ENCODE data around the gene KCTD20. TPM values are rescaled to one million over a fixed set of nuclear protein-coding genes. Genes with fewer than 3 reads are reported as not detected.
A peak's percentile ranks its signal among the peaks of the same experiment; 100 is the strongest.

The KCTD20 gene
- total RNA-seq, 1 experiment from 2014 or later, result 23.7 TPM

- TSS peak; percentile 19 for BruUV-seq (replicated peaks)
- no peaks in the 10 kb centered on the region for H4K20me1 ChIP-seq (ENCODE audit: insufficient read depth)
- H3K4me2 ChIP-seq (ENCODE audit: low read length), result no peak overlapping the region
- ATAC-seq (no peak), DNase-seq (ENCODE audit: low read depth, low spot score) (no peak)
- RAD21 ChIA-PET (ENCODE audit: low non-redundant PET in 1 of 2, low total read pairs in 2 of 2, uncharacterized antibody in 2 of 2, unreplicated experiment in 2 of 2), result no interaction called here
- no peaks in the 10 kb centered on the region for H3K9me2 ChIP-seq (ENCODE audit: insufficient read depth)
- no peaks in the 10 kb centered on the region for H3K27me3 ChIP-seq (ENCODE audit: insufficient read depth, low read length)
- intact Hi-C loops (cut with micrococcal nuclease), result no loop called here
- no peaks in the 10 kb centered on the region for H3K4me1 ChIP-seq (ENCODE audit: control insufficient read depth in 1 of 2, insufficient read depth in 2 of 2, low read length in 2 of 2)
- POLR2A ChIA-PET, result no interaction called here
- H3K79me2 ChIP-seq (ENCODE audit: insufficient read depth, low read length), result no peaks in the 10 kb centered on the region
- H2AFZ ChIP-seq (ENCODE audit: low read depth, low read length, poor library complexity, severe bottlenecking), result no peak overlapping the region
- H3K4me3 ChIP-seq (replicated peaks in 1 of 2; ENCODE audit: low read depth in 1 of 2, low read length in 2 of 2), result no peak overlapping the region
- no peaks in the 10 kb centered on the region for H3K9me3 ChIP-seq (ENCODE audit: control insufficient read depth in 1 of 2, insufficient read depth in 1 of 2, low read depth in 1 of 2, low read length in 2 of 2)
- CTCF ChIA-PET, result no interaction called here
- H3K9ac ChIP-seq (ENCODE audit: low read length), result no peak overlapping the region
- H3K27ac ChIP-seq (ENCODE audit: low read depth, low read length), result no peak overlapping the region
- no peak for TF ChIP-seq ELF1 (IDR thresholded peaks at IDR 0.05; ENCODE audit: borderline replicate concordance, low read depth)
- TF ChIP-seq EZH2 (IDR thresholded peaks at IDR 0.05), result no peak
- TF ChIP-seq POLR2A (IDR thresholded peaks at IDR 0.05; ENCODE audit: borderline replicate concordance, extremely low read depth, insufficient read depth, insufficient read length), result no peak
- TF ChIP-seq, protein P1, sequence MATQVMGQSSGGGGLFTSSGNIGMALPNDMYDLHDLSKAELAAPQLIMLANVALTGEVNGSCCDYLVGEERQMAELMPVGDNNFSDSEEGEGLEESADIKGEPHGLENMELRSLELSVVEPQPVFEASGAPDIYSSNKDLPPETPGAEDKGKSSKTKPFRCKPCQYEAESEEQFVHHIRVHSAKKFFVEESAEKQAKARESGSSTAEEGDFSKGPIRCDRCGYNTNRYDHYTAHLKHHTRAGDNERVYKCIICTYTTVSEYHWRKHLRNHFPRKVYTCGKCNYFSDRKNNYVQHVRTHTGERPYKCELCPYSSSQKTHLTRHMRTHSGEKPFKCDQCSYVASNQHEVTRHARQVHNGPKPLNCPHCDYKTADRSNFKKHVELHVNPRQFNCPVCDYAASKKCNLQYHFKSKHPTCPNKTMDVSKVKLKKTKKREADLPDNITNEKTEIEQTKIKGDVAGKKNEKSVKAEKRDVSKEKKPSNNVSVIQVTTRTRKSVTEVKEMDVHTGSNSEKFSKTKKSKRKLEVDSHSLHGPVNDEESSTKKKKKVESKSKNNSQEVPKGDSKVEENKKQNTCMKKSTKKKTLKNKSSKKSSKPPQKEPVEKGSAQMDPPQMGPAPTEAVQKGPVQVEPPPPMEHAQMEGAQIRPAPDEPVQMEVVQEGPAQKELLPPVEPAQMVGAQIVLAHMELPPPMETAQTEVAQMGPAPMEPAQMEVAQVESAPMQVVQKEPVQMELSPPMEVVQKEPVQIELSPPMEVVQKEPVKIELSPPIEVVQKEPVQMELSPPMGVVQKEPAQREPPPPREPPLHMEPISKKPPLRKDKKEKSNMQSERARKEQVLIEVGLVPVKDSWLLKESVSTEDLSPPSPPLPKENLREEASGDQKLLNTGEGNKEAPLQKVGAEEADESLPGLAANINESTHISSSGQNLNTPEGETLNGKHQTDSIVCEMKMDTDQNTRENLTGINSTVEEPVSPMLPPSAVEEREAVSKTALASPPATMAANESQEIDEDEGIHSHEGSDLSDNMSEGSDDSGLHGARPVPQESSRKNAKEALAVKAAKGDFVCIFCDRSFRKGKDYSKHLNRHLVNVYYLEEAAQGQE (IDR thresholded peaks at IDR 0.05; ENCODE audit: low read depth), result no peak
- TF ChIP-seq, protein P2, sequence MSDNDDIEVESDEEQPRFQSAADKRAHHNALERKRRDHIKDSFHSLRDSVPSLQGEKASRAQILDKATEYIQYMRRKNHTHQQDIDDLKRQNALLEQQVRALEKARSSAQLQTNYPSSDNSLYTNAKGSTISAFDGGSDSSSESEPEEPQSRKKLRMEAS (IDR thresholded peaks at IDR 0.05), result no peak
- TF ChIP-seq, protein P3, sequence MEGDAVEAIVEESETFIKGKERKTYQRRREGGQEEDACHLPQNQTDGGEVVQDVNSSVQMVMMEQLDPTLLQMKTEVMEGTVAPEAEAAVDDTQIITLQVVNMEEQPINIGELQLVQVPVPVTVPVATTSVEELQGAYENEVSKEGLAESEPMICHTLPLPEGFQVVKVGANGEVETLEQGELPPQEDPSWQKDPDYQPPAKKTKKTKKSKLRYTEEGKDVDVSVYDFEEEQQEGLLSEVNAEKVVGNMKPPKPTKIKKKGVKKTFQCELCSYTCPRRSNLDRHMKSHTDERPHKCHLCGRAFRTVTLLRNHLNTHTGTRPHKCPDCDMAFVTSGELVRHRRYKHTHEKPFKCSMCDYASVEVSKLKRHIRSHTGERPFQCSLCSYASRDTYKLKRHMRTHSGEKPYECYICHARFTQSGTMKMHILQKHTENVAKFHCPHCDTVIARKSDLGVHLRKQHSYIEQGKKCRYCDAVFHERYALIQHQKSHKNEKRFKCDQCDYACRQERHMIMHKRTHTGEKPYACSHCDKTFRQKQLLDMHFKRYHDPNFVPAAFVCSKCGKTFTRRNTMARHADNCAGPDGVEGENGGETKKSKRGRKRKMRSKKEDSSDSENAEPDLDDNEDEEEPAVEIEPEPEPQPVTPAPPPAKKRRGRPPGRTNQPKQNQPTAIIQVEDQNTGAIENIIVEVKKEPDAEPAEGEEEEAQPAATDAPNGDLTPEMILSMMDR (IDR thresholded peaks at IDR 0.05 in 2 of 3, conservative IDR thresholded peaks at IDR 0.05 in 1 of 3; ENCODE audit: borderline replicate concordance in 1 of 3, insufficient read depth in 1 of 3, low read depth in 2 of 3, low read length in 2 of 3), result no peak
- no peak for TF ChIP-seq EGR1 (IDR thresholded peaks at IDR 0.05; ENCODE audit: low read depth)
- TF ChIP-seq RAD21 (IDR thresholded peaks at IDR 0.05; ENCODE audit: low read depth), result no peak
- TF ChIP-seq ZBTB33 (IDR thresholded peaks at IDR 0.05; ENCODE audit: extremely low read depth, insufficient replicate concordance, low read length), result no peak
- TF ChIP-seq FOSL1 (IDR thresholded peaks at IDR 0.05; ENCODE audit: low read depth), result no peak
- no peak for TF ChIP-seq SRF (IDR thresholded peaks at IDR 0.05; ENCODE audit: low read depth)
- no peak for TF ChIP-seq SP1 (IDR thresholded peaks at IDR 0.05; ENCODE audit: low read depth)
- no peak for TF ChIP-seq ZFX (IDR thresholded peaks at IDR 0.05)
- no peak for TF ChIP-seq JUND (IDR thresholded peaks at IDR 0.05)
- TF ChIP-seq YY1 (IDR thresholded peaks at IDR 0.05; ENCODE audit: extremely low read depth, insufficient replicate concordance, low read depth, low read length), result no peak
- TF ChIP-seq CEBPB (IDR thresholded peaks at IDR 0.05; ENCODE audit: low read depth), result no peak
- TF ChIP-seq TCF7L2 (IDR thresholded peaks at IDR 0.05; ENCODE audit: borderline replicate concordance, extremely low read depth, insufficient read depth, insufficient read length), result no peak
- no peak for TF ChIP-seq POLR2AphosphoS5 (IDR thresholded peaks at IDR 0.05; ENCODE audit: low read depth, low read length)
- peaks cover 17 to 22% of the 10 kb centered on the region in 2 experiments for H3K36me3 ChIP-seq (ENCODE audit: control insufficient read depth in 1 of 2, insufficient read depth in 2 of 2, low read length in 2 of 2)
Measured at GRCh38 chr6:36495086-36495485, 52.3 kb downstream of the KCTD20 start.

Measured in HCT116 (cell line).